Islet of Langerhans (tissue), 1 donor: ENCODE results near the gene LMX1B.

ENCODE experiments used
- FAIRE-seq: peaks from one replicate; lab custom pipeline; 2011; peaks lifted over from hg19 to GRCh38; lab: Jason Lieb, UNC

The LMX1B gene

DNA sequence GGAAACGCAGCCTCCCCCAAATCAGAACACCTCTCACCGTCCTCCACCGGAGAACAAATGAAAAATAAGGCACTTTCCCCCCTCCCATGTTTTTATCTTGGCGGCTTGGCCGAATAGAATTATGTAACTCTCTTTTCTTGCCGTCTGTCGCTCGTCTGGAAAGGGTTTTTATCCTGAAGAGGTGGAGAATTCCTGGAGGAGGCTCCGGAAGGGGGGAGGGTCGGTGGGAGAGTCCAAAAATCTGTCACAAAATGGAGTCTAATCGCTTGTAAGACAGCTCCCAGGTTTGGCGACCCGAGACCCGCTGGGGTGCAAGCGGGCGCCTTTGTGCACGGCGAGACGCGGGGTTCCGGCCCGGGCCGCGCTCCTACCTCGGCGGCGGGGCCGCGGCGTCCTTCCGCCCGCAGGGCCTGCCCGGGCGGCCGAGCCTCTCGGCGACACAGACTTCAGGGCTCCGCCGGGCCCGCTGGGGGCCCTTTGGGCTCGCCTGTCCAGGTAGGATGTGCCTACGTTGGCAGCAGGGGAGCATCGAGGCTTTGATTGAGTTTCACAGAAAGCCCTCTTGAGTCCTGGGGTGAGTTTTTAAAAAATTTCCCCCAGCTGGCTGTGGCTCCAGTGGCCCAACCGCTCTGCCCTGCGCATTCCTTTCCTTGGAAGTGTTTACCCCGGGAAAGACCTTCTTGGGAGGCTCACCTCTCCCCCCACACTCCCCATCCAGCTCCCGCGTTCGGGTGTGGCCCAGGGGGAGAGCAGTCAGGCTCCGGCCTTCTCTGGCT is 5.0 kb downstream of the LMX1B start:
- FAIRE-seq = no peak

GRCh38 chr9:126619361-126620135 is 5.8 kb downstream of the LMX1B start:
- no peak for FAIRE-seq

- FAIRE-seq = no peak
Measured at GRCh38 chr9:126620478-126620877, 6.8 kb downstream of the LMX1B start.

DNA sequence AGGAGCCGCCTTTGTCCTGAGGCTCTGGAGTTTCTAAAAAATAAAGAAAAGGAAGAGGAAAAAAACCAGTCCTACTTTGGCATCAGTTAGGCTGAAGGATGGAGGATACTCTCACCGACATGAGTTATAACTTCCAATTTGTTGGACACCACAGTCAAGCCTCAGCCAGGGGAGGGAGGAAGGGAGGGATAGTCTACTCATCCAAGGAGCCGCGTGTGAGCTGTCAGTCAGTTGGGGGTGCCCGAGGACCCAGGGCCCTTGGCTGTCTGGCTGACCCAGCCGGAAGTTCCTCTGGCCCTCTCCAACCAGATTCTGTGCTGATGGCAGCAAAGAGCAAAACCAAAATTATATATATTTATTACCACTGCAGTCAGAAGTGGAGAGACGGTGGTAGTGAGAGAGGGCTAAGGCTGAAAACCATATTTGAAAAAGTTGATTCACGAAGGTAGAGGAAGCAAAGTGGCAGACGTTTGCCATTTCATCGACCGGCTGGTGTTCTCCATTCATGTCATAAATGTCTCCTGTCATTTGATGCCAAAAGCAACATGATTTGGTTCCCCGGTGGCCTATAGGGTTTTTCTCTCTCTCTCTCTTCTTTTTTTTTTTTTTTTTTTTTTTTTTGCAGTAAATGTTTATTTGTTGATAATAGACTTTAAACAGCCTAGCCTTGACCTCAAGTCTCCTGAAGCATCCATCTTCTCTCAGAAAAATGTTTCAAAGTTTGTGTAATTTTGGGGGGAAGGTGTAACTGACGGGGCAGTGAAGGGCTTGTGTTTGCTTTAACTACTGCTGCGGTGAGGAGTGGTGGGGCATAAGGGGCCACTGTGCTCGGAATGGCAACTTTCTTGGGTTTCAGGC is 7.6 kb downstream of the LMX1B start:
- FAIRE-seq = no peak

DNA sequence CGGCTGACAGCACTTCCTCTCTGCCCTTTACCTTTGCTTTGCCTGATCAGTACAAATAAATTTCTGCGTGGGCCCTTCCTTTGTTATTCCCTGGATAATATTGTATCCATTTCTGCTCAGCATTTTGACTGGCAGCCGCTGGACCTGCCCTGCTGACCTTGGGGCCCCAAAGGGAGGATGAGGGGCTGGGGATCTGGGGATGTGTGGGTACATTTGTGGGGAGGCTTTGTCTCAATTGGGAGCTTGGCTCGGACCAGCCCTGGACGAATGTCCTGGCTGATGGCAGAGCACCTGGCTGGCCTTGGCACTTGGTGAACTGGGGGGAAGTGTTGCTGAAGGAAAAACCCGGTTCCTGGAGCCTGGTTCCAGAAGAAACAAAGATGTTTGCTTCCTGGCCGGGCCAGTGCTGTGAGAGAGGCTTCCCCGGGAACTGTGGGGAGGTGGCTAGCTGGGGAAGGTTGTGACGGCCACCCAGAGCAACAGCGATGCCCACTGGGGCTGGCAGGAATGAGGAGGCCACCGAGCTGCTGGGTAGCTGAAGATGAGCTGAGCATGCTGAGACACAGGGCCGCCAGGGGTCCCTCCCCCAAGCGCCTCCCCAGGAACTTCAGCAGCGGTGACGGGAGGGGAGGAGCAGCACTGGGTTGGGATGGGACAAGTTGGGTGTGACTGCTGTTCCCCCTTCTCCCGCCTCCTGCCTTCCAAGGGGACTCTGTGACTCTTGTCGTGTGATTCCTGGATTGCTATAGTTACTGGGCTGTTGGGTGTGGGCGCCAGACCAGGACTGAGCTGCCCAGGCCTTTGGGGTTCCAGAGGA is 8.4 kb downstream of the LMX1B start:
- no peak for FAIRE-seq

GRCh38 chr9:126623314-126623666 is 9.6 kb downstream of the LMX1B start:
- no peak for FAIRE-seq

GRCh38 chr9:126623667-126624478 is 10.1 kb downstream of the LMX1B start:
- no peak for FAIRE-seq

DNA sequence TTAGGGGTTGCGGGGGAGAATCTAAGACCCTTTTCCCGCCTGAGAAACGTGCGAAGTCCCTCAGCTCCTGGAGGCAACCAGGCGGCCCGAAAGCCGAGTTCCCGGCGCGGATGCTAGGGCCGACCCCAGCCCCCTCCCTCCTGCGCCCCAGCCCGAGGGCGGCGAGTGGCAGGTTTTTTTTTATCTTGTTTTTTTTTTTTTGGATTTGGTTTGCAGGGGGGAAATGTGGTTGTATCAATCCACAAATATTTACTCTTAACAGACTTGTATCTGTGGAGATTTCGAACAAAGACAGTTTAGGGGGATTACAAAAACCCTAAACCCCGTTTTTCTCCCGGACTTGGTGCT is 10.7 kb downstream of the LMX1B start:
- no peak for FAIRE-seq

- FAIRE-seq = no peak
Measured at GRCh38 chr9:126624912-126625311, 11.2 kb downstream of the LMX1B start.

DNA sequence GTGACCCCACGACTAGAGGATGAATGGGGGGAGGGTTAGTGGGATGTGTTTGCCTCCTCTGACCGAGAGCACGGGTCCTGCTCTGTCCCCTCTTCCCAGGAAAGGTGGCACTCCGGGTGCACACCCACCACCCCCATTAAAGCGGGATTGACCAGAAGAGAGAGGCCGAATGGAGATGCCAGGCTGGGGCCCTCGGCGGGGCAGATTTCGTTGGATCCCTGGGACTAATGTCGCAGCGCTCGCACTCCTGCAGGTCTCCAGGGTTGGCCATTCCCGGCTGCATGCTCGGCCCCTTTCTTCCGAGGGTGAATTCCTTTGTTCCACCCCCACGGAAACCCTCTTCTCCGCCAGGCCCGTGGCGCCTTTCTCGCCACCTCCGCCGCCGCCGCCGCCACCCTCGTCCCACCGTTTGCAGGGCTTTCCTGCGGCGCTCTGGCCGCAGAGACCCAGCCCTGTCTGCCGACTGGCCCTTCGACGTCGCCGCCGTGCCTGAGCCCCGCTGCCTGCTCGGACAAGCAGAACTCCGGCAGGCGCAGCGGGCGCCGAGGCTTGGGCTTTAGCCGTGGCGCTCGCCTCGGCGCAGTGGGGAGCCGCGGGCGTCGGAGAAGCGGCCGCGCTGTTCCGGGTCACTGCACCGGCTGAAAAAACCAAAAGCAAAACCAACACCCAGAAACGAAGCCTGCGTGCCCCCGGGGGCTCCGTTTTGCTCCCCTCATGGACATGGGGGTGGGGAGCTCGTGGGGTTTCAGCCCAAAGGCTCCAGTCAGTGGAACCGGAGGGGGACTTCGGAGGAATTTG is 11.8 kb downstream of the LMX1B start:
- FAIRE-seq = no peak

DNA sequence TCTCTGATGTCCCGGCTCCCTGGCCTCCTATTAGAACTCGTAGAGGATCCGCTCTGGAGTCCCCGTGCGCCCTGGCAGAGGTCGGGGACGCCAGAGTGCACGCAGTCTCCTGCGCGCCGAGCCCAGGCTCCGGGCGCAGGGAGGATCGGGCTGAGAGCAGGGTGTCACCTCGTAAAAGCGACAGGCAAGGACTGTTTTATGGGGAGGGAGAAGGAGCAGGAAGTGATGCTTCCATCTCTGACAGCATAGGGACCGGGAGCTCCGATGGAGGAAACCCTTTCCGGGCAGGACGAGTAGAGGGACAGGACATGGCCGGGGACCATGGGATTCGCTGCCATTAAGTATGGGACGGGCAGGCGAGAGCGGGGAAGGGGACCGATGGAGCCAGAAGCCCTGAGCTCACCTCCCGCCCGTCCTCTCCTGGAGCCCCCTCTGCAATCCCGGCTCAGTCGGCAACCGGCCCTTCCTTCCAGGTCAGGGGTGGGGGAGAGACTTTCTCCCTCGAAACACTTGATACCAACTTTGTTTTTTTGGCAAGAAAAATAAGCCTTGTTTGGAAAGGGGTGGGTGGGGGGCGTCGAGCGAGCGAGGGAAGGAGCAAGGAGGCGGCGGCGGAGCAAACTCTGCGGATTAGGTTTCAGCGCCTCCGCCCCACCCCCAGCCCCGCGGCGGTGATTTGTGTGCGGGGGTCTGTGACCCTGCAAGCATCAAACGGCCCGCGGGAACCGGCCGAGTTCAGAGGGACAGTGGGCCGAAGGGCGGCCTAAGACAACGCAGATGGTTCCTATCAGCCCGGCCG is 12.6 kb downstream of the LMX1B start:
- no peak for FAIRE-seq

DNA sequence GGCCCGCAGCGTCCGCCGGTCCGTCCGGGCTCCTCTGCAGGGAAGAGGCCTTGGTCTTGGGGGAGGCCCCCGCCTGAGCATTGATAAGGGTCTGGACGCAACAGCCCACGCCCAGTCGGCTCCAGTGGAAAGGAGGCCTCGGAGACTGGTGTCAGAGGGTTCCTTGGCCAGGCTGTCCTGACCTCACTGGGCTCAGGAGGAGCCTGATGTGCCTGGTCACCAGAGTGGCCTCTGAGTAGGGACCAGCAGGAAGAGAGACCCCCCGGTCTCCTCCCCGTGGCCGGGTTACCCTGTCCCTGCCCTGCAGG is 13.2 kb downstream of the LMX1B start:
- no peak for FAIRE-seq

DNA sequence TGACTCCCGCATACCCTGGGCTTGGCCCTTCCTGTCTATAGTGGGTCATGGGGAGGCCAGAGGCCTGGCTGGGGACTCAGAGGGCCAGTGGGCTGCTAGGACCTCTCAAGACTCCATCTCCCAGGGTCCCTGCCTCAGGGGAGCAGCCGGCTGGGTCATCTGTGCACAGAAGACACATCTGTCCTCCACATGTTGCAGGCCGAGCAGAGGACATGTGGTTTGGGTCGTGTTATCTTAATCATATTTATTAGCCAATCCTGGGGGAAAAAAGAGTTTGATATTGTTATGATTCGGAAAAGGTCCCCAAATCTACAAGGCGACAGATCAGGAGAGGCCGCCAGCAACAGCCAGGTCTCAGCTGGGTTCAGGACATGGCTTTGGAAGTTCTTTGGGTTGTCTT is 14.4 kb downstream of the LMX1B start:
- no peak for FAIRE-seq

GRCh38 chr9:126628969-126629674 is 15.4 kb downstream of the LMX1B start:
- no peak for FAIRE-seq

DNA sequence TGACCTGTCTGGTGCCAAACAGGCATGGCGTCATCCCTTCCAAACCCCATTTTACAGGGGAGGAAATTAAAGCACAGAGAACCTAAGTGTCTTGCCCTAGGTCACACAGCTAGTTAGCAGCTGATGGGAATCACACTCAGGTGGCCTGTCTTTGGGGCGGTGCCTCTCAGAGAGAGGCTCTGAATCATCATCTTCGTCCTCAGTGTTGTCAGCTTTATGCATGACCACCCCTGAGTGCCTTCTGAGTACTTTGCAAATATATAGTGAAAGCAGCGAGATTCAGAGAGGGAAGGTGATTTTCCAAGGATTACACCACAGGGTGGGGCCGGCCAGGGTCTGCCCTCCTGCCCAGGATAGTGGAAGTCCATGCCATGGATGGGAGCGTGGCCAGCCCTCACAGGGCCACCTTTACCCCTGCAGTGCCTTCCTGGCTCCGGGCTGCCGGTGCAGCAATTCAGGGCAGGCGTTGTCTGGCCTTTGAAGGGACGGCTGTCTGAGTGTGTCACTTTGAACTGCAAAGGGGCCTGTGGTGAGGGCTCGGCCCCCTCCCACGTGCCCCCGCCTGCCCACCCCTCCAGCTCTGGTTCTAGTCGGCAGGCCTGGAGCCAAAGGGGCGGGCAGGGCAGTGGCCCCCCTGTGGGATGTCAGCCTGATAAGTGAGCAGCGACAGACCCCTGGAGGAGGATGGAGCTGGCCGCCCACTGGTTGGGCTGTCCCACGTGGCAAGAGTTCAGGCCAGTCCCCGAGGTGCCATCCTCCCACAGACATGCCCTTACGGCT is 16.9 kb downstream of the LMX1B start:
- no peak for FAIRE-seq

DNA sequence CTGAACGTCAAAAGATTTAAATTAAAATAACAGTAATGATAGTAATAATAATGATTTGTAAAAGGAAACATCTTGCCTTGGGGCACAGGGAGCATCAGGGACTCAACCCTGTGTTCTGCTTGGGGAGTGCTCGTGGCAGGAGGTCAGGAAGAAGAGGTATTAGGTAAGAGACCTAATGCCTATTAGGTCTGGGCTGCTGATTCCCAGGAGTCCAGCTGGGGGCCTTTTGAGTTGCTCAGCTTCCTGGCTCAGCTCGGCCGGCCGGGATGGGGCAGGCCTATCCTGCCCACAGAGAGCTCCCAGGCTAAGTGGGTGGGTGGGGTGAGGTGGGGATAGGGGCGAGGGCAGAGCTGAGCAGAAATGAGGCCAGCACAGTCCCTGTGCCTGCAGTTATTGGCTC is 17.5 kb downstream of the LMX1B start:
- no peak for FAIRE-seq

DNA sequence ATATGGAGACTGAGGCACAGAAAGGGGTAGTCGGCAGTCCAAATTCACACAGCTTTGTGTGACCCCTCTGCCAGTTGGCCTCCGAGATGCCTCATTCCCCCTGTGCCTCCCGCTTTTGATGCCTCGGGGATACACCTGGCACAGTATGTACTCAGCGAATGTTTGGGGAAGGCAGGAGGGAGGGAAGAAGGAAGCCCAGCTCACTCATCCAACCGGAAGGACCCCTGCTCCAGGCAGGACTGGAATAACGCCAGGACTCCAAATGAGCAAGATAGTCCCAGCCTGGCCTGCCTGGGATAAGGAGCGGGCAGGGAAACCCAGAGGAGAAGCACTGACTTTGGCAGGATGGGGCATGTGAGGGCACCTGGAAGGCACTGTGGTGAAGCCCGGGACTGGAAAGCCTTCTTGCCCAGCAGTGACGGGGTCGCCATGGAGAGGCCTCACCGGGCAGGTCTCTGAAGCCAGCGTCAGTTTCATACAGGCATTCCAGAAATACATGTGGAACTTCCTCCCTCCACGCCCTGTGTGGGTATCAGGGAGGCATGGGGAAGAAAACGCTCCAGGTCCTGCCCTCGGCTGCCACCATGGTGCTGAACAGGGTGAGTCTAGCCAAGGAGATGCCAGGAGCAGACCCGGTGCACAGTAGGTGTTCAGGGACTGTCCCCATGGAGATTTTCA is 20.3 kb downstream of the LMX1B start:
- no peak for FAIRE-seq

DNA sequence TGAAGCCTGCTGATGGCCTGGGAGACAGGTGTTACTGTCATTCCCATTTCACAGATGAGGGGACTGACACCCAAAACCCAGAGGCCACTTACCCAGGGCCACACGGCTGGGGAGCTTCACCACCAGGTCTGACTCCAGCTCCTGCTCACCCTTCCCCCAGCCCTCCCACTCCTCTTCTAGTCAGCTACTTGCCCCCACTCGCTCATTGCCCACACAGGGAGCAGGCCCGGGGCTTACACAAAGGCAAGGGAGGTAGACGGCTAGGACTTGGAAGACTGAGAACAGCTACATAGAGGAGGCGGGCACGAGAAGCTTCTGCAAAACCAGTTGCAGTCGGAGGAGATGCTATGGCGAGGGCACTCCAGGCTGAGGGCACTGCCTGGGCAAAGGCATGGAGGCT is 21.3 kb downstream of the LMX1B start:
- FAIRE-seq = no peak
